SK-N-DZ (cell line): ENCODE results near the gene FAM171A2. TPM values are rescaled to one million over a fixed set of nuclear protein-coding genes. Genes with fewer than 3 reads are reported as not detected.
"Not testable (repeated sequence)": the region's sequence is repeated elsewhere in the genome, so short reads cannot be mapped to it uniquely, and the experiment has no call there.

Experiments
- DNase-seq: peaks from one replicate; pipeline ENCODE4 v3.0.0-alpha.2; 2015; ENCODE audit warnings: low spot score
- polyA plus RNA-seq, 2 experiments: library from polyadenylated mRNA; depleted of rRNA; stranded (reverse); fragments of >200 nt; gene quantifications; 2 replicates each; pipeline ENCODE4 v1.2.3, GENCODE V29; 2014

The FAM171A2 gene
- polyA plus RNA-seq (2014; cell fraction: cytosol; rRNA removed): 56.5 and 58.8 TPM in 2 replicates
- polyA plus RNA-seq (2014; cell fraction: nucleus; rRNA removed): 32.7 and 44.7 TPM in 2 replicates

DNA sequence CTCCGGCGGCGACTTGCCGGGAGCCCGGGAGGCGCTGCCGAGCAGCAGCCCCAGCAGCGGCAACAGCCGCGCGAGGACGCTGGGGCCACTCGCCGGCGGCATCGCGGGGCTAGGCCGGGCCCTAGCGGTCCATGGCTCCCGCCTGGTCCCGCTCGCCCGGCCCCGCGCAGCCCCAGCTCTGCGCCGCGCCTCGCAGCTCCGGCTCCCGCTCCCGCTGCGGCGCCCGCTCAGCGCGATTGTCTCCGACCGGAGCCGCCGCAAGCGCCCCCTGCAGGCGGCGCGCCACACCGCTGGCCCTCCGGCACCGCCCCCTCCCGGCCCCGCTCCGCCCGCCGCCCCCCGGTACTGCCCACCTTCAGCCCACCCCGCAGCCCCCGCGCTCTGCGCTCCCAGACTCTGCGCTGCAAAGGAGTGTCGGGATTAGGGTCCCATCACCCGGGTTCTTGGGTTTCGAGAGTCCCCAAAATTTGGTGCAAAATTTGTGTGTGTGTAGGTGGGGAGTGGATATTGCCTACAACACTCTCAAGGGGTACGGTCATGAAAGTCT lies at the start of gene FAM171A2:
FAM171A2 (minus strand) TSS at position 241 of the 547 bp plus-strand sequence; CDS start at position 102, 139 bp downstream.
- peak; percentile 63 for DNase-seq

DNA sequence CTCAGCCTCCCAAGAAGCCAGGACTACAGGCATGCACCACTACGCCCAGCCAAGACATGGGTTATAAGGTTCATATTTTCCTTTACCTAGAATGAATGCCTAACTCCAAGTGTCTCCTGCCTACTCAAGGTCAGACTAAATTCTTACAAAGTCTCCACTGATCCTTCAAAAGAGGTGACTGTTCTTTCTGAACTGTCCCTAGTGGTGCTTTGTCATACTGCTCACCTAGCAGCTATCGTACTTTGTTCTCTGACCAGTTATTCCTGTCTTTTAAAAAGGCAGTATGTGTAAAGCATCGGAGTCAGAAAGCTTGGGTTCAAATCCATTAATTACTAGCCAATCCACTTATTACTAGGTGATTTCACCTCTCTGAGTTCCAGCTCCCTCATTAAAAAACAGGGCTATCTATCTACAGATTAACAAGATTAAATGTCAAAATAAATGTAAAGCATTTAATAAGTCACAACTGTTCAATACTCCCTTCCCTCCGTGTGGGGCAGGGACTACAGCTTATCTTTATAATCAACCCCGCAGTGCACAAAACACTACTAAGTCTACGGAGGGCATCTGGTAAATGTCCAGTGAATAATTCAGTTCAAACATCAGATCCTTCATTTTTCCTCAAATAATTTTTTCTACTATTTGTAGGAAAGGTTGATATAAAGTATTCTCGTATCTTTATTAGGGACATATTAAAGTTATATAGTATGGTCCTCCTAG lies 45.8 kb upstream of the FAM171A2 start:
- DNase-seq: no peak

DNA sequence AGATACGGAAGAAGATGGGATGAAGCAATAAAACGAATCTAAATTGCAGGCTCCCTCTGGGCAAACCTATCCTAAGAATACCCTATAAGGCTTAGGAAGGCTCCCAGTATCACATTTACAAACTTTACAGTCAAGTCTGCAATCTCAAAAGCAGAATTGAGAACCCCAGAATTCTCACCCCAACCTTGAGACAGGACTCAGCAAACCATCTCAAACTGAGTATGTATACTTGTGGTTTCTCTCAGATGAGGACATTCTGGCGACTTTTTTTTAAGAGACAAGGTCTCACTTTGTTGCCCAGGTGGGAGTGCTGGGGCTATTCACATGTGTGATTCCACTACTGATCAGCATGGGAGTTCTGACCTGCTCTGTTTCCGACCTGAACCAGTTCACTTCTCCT lies 45.1 kb upstream of the FAM171A2 start:
- no peak for DNase-seq

- no peak for DNase-seq
Observed at GRCh38 chr17:44402564-44403172, 39.0 kb upstream of the FAM171A2 start.

DNA sequence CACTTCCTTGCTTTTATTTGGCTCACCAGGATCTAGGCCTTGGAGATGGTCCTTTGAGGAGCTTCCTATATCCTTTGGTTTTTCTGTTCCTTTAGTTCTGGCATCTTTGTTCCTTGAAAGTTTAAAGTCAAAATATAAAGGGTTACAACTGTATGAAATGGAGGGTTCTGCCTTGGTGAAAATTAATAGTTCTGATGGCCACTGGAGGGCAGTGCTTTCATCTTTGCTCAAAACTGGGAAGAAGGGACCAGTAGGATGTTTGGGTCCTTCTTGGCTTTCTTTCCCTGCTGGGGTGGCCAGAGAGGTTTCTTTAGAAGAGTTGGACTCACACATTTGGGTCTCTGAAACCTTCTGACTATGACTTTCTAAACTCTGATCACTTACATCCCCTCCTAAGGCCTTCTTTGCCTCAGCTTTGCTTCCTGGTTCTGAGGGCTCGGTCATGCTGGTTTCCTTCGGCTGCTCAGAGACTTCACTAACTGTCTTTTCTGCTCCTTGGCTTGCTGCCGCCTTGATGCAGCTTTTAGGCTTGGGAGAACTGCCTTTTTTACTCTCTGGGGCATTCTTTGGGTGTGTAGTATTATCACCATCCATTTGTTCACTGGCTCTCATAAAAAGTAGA lies 36.7 kb upstream of the FAM171A2 start:
- no peak for DNase-seq

- no peak for DNase-seq
Observed at GRCh38 chr17:44398692-44399691, 35.3 kb upstream of the FAM171A2 start.

DNA sequence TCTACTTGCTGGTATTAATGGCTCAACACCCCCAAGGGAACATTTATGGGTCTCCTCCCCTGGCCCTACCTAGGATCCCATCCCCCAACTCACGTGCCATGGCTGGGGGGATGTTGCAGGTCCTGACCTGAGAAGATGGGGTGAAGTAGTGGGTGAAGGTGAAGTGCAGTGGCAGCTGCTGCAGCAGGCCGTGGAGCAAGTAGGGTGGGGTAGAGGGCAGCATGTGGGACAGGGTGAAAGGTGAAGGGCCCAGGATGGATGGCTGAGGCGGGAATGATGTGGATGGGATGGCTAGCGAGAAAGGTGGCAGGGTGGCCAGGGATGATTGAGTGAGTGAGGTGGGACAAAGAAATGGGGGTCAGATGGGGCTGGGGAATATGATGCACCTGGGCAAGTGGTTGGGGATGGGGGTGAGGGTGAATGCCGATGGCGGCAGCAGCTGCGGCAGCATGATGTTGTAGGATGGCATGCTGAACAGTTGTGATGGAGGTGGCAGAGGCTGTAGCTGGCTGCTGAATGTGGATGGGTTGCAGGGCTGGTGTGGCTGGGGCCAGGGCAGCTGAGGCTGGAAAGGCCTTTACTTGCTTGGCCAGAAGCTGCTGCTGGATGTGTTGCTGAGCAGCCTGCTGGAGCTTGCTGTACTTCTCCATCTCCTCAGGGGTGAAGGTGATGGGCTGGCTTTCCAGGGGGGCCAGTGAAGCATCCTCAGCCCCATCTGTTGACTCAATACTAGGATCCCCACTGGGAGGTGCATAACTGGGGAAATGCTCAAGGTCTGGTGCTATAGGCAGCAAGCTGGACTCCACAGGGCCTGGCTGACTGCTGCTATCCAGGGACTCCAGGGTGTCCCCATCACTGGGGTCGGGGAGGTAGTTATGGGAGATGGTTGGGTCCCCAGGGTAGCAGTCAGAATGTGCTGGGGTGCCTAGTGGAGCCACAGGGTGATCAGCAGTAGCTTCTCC lies 34.1 kb upstream of the FAM171A2 start:
- no peak for DNase-seq

GRCh38 chr17:44396946-44397345 lies 33.3 kb upstream of the FAM171A2 start:
- DNase-seq: no peak

DNA sequence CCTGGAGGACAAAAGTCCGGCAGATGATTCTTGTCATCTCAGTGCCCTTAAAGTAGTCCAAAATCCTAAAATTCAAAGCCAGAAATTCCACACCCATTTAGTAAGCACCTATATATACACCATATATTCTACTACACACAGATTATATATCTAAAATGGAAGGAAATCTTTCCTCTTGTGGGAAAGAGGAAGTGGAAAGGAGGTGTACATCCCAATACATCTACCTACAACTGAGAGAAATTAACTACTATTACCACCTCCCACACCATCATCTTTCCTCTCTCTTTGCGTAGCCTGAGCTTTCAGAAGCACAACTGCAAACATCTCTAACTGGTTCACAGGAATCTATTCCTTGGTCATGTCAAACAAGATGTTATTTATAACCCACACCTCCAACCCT lies 31.2 kb upstream of the FAM171A2 start:
- no peak for DNase-seq

GRCh38 chr17:44394112-44394511 lies 30.5 kb upstream of the FAM171A2 start:
- not testable (repeated sequence) for DNase-seq

- no peak for DNase-seq
Observed at GRCh38 chr17:44390250-44390870, 26.7 kb upstream of the FAM171A2 start.

DNA sequence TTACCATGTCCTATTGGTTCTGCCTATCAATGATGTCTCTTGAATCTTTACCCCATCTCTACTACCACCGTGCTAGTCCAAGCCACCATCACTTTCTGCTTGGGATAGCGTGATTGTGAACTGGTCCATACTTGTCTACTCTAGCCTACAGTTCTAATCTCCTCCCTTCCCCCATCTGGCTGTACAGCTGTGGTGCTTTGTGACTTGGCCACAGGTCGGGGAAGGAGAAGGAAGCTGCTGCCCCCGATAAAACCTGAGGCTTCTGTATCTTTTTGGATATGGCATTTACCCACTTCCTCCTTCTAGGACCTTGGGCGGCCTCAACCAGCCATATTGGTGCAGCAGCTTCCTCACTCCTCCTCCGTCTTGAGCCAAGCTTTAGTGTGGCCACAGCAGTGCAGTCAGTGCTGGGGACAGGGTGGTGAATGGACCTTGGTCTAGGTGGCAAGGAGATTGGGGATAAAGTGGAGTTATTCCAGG lies 26.1 kb upstream of the FAM171A2 start:
- no peak for DNase-seq

- DNase-seq: no peak
Observed at GRCh38 chr17:44389281-44389680, 25.6 kb upstream of the FAM171A2 start, which contains the start of gene ITGA2B. Gene ITGA2B, minus strand, starts transcription at chr17:44389649. Its CDS starts 176 bp downstream, at chr17:44389473.

GRCh38 chr17:44387804-44388203 lies 24.2 kb upstream of the FAM171A2 start:
- DNase-seq: no peak

DNA sequence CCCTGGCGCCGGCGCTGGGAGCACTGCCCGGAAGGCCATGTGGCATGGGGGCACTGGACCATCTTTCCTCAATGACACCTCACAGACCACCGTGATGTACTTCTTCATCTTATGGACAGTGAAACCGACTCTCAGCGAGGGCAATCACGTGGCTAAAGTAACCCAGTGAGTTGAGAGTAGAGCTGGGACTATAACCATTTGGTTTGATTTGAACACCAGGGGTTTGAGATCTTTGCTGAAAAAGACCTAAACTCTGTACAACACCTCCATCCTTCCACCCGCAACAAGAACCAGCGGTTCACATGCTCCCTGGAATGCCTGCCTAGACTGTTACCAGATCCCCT lies 22.5 kb upstream of the FAM171A2 start:
- DNase-seq: no peak

DNA sequence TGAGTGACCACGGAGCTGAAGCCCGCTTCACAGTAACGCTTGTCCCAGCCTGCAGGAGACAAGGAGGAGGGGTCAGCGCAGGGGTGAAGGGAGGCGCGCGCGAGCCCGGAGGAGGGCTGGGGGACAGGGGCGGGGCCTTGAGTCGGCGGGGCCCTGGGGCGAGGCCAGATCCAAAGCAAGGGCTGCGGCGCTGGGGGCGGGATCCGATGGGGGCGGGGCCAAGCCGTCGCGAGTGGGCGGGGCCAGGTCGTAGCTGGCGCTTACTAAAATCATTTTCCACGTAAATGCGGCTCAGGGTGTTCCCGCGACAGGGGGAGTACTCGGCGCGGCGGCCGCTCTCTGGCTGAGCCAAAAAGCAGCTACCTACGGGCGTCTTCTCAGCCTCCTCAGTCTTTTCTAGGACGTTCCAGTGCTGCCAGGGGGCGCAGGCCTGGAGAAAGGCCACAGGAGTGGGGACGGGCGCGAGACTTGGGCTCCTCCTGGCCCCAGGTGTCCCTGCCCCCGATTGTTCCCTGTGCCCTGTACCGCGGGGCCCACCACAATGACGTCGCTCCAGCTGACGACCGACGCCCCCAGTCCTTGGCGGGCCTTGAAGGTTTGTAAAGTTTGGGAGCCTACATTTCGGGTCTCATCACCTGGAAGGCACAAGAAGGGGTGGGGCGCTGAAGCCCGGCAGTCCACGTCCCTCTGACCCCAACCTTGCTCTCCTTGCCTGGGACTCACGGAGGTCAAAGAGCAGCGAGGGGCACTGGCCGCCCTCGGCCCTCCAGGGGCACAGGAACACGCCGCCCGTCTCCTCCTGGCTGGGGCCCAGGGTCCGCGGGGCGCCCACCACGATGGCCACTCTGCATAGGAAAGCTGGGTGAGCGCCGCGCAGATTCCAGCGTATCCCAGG lies 21.9 kb upstream of the FAM171A2 start:
- DNase-seq: peak; percentile 88

DNA sequence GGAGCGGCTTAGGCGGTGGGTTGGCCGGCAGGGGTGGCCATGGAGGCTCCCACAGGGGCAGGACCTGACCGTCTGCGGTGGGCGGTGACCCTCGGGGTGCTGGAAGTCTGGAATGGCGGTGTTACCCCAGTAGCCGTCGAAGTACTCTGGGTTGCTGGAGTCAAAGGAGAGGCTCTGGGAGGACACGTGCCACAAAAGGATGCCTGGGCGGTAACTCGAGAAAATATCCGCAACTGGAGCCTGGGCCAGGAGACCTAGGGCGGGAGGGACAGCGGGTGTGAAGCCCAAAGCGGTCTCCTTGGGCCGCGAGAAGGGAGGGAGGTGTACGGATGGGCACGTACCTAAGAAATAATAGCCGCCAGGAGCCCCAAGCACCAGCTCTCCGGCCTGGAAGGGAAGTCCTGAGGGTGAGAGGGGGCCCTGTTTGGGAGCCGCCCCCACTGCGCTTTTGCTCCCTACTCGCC lies 21.2 kb upstream of the FAM171A2 start:
- peak; percentile 51 for DNase-seq

DNA sequence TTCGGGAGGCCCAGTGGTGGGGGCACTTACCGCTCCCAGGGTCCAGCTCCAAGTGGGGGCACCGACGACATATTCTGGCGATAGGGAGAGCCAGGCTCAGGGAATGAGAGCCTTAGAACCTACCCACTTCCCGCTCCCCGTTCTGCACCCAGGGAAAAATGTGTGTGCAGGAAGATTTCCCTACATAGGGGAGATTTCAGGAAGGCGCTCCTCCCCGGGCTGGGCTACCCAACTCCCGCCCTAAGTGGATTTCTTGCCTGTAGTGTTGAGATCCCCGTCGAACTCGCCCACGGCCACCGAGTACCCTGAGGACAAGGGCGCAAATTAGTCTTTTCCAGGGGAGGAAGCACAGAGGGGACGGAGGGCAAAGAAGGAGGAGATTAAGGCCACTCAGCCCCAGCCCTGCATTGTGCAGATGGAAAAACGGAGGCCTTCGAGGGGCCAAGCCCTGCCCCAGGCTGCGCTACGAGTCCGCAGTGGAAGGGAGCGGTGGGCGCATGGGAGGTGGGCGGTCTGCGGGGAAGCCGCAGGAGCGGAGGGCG lies 20.7 kb upstream of the FAM171A2 start:
- DNase-seq: no peak
